A549 (cell line): ENCODE results near the gene TLK1. TPM values are rescaled to one million over a fixed set of nuclear protein-coding genes. Genes with fewer than 3 reads are reported as not detected.

ENCODE experiments used
- ATAC-seq, 2 experiments: fragments of 200-7000 bp in 1 of 2; fragments of >200 bp in 1 of 2; cut with Nextera tagmentation in 1 of 2; cut with Tn5 transposase in 1 of 2; 3 replicates each; pipeline versions ENCODE4 v1.8.0 to v1.9.1; 2018 to 2020; ENCODE audit warnings: mild to moderate bottlenecking in 1 of 2, moderate library complexity in 1 of 2
- CTCF ChIA-PET: fragments of 300-600 bp; sonication (Branson Sonifier 250); formaldehyde crosslinking; extraction: SDS; loops from one replicate; lab custom pipeline; 2021; ENCODE audit warnings: antibody characterized with exemption, inconsistent platforms; lab: Yijun Ruan, JAX
- POLR2A ChIA-PET: fragments of 350-600 bp; formaldehyde crosslinking; extraction: SDS; loops from one replicate; lab custom pipeline; 2021; ENCODE audit warnings: antibody characterized with exemption, inconsistent platforms; lab: Yijun Ruan, JAX
- DNase-seq, 2 experiments: peaks; one replicate each; pipeline versions ENCODE4 v3.0.0 to v3.0.0-alpha.2; 2011 to 2016; ENCODE audit warnings: low read depth in 1 of 2, low spot score in 1 of 2
- FAIRE-seq: peaks from 2 replicates; lab custom pipeline; 2011; peaks lifted over from hg19 to GRCh38; lab: Jason Lieb, UNC
- H3K27ac ChIP-seq, 2 experiments: fragments of >200 bp; sonication (Bioruptor Twin); formaldehyde crosslinking; 3 replicates each; pipeline ENCODE4 v1.5.1; 2016 to 2017
- H3K4me1 ChIP-seq: fragments of >200 bp; sonication (Bioruptor Twin); formaldehyde crosslinking; 3 replicates; pipeline ENCODE4 v1.6.1; 2016
- H3K4me2 ChIP-seq: fragments of >200 bp; sonication (Bioruptor Twin); formaldehyde crosslinking; 3 replicates; pipeline ENCODE4 v1.6.1; 2016
- H3K4me3 ChIP-seq: fragments of >200 bp; sonication (Bioruptor Twin); formaldehyde crosslinking; 3 replicates; pipeline ENCODE4 v1.5.1; 2016
- H3K9me3 ChIP-seq: fragments of >200 bp; sonication (Bioruptor Twin); formaldehyde crosslinking; 3 replicates; pipeline ENCODE4 v1.6.1; 2016
- BHLHE40 ChIP-seq: IDR thresholded peaks from 2 replicates; pipeline ENCODE4 v1.6.1; 2012; ENCODE audit warnings: low read depth, low read length, inconsistent platforms
- CTCF ChIP-seq: fragments of >200 bp; sonication (Bioruptor Twin); formaldehyde crosslinking; IDR thresholded peaks from 3 replicates; pipeline ENCODE4 v1.5.1; 2016
- E2F6 ChIP-seq: IDR thresholded peaks from 2 replicates; pipeline ENCODE4 v1.6.1; 2012; ENCODE audit warnings: low read depth, borderline replicate concordance
- EHMT2 ChIP-seq: fragments of 200-600 bp; sonication (generic); IDR thresholded peaks from 2 replicates; pipeline ENCODE4 v1.6.1; 2016; ENCODE audit warnings: antibody characterized with exemption, low read depth, mild to moderate bottlenecking, moderate library complexity
- EP300 ChIP-seq, 2 experiments: fragments of >200 bp; sonication (Bioruptor Twin); formaldehyde crosslinking; IDR thresholded peaks; 2 replicates in 1 of 2; 3 replicates in 1 of 2; pipeline ENCODE4 v1.6.1; 2016 to 2017
- FOSB ChIP-seq: fragments of 250-450 bp; sonication (Bioruptor Pico); IDR thresholded peaks from 2 replicates; pipeline ENCODE4 v1.5.0; 2020; ENCODE audit warnings: mild to moderate bottlenecking, moderate library complexity
- FOXS1 ChIP-seq: fragments of 250-450 bp; sonication (Bioruptor Pico); IDR thresholded peaks from 2 replicates; pipeline ENCODE4 v1.5.0; 2020; ENCODE audit warnings: mild to moderate bottlenecking, moderate library complexity
- GATA3 ChIP-seq: IDR thresholded peaks from 2 replicates; pipeline ENCODE4 v1.6.1; 2012; ENCODE audit warnings: borderline replicate concordance
- HEYL ChIP-seq: fragments of 250-450 bp; sonication (Bioruptor Pico); IDR thresholded peaks from 2 replicates; pipeline ENCODE4 v1.8.0; 2021; ENCODE audit warnings: mild to moderate bottlenecking, moderate library complexity
- HOXB13 ChIP-seq: fragments of 250-450 bp; sonication (Bioruptor Pico); IDR thresholded peaks from 2 replicates; pipeline ENCODE4 v1.5.0; 2020; ENCODE audit warnings: low read depth, mild to moderate bottlenecking, moderate library complexity
- KDM1A ChIP-seq: fragments of 200-600 bp; sonication (generic); IDR thresholded peaks from 2 replicates; pipeline ENCODE4 v1.6.1; 2016; ENCODE audit warnings: low read depth, mild to moderate bottlenecking
- KDM5A ChIP-seq: fragments of 200-600 bp; sonication (generic); IDR thresholded peaks from 2 replicates; pipeline ENCODE4 v1.6.1; 2016; ENCODE audit warnings: antibody characterized with exemption, mild to moderate bottlenecking
- MYC ChIP-seq: IDR thresholded peaks from 2 replicates; pipeline ENCODE4 v1.6.1; 2012; ENCODE audit warnings: mild to moderate bottlenecking, inconsistent platforms, low read length, improper control_type of control experiment, borderline replicate concordance
- NPAS2 ChIP-seq: fragments of 250-450 bp; sonication (Bioruptor Pico); IDR thresholded peaks from 2 replicates; pipeline ENCODE4 v1.8.0; 2022; ENCODE audit warnings: mild to moderate bottlenecking, moderate library complexity, borderline replicate concordance
- RARB ChIP-seq: fragments of 250-450 bp; sonication (Bioruptor Pico); IDR thresholded peaks from 2 replicates; pipeline ENCODE4 v1.8.0; 2021; ENCODE audit warnings: mild to moderate bottlenecking, moderate library complexity
- whole genome bisulfite sequencing: methylation state at CpG from one replicate; pipeline ENCODE4 v1.1.6; 2017; ENCODE audit errors: missing lambda C conversion rate; 5-methylcytosine and 5-hydroxymethylcytosine counted together
- polyA plus RNA-seq, 4 experiments: library from polyadenylated mRNA; depleted of rRNA in 3 of 4; stranded (reverse); fragments of >200 nt; fragmentation: RNase III in 1 of 4; extraction: RNeasy Plus Mini Kit Qiagen cat#74134 plus additional on column Dnase treatment in 1 of 4; gene quantifications; 2 replicates in 3 of 4; 3 replicates in 1 of 4; pipeline ENCODE4 v1.2.3, GENCODE V29; 2011 to 2017
- TF ChIP-seq, protein P1 (sequence below): fragments of 250-450 bp; sonication (Bioruptor Pico); IDR thresholded peaks from 2 replicates; pipeline ENCODE4 v1.5.0; 2020; ENCODE audit warnings: low read depth, mild to moderate bottlenecking, moderate library complexity
- TF ChIP-seq, protein P2 (sequence below): fragments of 150-350 bp; IDR thresholded peaks from 2 replicates; pipeline ENCODE4 v1.6.1; 2014; ENCODE audit warnings: low read depth, mild to moderate bottlenecking, low read length
- TF ChIP-seq, protein P3 (sequence below): fragments of 200-600 bp; sonication (generic); IDR thresholded peaks from 2 replicates; pipeline ENCODE4 v1.6.1; 2016; ENCODE audit warnings: antibody characterized with exemption, mild to moderate bottlenecking, moderate library complexity
- TF ChIP-seq, protein P4 (sequence below): fragments of >200 bp; sonication (Bioruptor Twin); formaldehyde crosslinking; IDR thresholded peaks from 2 replicates; pipeline ENCODE4 v1.6.1; 2016

TLK1 gene
- polyA plus RNA-seq, 2 of the 4 experiments (the other 2 are of a cell fraction), result 16.9 to 28.9 TPM

DNA sequence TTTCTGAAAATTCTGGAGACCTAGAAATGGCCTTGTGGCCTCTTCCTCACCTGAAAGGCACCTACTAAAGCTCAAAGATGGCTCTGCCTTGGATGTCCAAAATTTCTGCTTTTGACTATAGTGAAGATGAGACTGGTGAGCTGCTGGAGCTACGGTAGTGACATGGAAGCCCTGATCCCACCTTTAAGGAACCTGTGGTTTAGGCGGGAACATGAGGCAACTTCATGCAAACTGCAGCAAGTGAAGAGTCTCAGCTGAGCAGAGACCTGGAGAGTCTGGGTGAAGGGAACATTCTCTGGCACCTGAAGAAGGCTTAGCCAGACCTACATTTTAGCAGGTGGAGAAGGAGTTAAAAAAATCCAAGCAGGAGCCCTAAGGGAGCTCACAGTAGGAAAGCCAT lies 191.7 kb downstream of the TLK1 start:
- H3K9me3 ChIP-seq, result no peaks in the 10 kb centered on the region
- no peak for FAIRE-seq
- no peak overlapping the region for H3K27ac ChIP-seq
- WGBS, result 92% methylated on average over 2 of the region's 2 CpGs
- CTCF ChIA-PET, result interaction anchor here (0.8 to 1.2 kb wide), 2 partner anchors 40 to 465 kb away, joined by 3 read pairs; partner anchors contain the start of genes DCAF17 and METTL8
- H3K4me2 ChIP-seq, result no peak overlapping the region
- no peak overlapping the region for H3K4me3 ChIP-seq
- H3K4me1 ChIP-seq, result peaks cover 5% of the 10 kb centered on the region; the same call in 1 of the 3 replicates
- no peak for ATAC-seq
- TF ChIP-seq GATA3 (no peak), KDM5A (no peak), FOXS1 (CRISPR knock-in tag) (no peak), EP300 (IDR thresholded peaks at IDR 0.05) (no peak), E2F6 (no peak)
- TF ChIP-seq, protein P1, sequence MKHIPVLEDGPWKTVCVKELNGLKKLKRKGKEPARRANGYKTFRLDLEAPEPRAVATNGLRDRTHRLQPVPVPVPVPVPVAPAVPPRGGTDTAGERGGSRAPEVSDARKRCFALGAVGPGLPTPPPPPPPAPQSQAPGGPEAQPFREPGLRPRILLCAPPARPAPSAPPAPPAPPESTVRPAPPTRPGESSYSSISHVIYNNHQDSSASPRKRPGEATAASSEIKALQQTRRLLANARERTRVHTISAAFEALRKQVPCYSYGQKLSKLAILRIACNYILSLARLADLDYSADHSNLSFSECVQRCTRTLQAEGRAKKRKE (CRISPR knock-in tag), result no peak
- TF ChIP-seq, protein P2, sequence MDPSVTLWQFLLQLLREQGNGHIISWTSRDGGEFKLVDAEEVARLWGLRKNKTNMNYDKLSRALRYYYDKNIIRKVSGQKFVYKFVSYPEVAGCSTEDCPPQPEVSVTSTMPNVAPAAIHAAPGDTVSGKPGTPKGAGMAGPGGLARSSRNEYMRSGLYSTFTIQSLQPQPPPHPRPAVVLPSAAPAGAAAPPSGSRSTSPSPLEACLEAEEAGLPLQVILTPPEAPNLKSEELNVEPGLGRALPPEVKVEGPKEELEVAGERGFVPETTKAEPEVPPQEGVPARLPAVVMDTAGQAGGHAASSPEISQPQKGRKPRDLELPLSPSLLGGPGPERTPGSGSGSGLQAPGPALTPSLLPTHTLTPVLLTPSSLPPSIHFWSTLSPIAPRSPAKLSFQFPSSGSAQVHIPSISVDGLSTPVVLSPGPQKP, result no peak
- TF ChIP-seq, protein P3, sequence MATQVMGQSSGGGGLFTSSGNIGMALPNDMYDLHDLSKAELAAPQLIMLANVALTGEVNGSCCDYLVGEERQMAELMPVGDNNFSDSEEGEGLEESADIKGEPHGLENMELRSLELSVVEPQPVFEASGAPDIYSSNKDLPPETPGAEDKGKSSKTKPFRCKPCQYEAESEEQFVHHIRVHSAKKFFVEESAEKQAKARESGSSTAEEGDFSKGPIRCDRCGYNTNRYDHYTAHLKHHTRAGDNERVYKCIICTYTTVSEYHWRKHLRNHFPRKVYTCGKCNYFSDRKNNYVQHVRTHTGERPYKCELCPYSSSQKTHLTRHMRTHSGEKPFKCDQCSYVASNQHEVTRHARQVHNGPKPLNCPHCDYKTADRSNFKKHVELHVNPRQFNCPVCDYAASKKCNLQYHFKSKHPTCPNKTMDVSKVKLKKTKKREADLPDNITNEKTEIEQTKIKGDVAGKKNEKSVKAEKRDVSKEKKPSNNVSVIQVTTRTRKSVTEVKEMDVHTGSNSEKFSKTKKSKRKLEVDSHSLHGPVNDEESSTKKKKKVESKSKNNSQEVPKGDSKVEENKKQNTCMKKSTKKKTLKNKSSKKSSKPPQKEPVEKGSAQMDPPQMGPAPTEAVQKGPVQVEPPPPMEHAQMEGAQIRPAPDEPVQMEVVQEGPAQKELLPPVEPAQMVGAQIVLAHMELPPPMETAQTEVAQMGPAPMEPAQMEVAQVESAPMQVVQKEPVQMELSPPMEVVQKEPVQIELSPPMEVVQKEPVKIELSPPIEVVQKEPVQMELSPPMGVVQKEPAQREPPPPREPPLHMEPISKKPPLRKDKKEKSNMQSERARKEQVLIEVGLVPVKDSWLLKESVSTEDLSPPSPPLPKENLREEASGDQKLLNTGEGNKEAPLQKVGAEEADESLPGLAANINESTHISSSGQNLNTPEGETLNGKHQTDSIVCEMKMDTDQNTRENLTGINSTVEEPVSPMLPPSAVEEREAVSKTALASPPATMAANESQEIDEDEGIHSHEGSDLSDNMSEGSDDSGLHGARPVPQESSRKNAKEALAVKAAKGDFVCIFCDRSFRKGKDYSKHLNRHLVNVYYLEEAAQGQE, result no peak
- TF ChIP-seq, protein P4, sequence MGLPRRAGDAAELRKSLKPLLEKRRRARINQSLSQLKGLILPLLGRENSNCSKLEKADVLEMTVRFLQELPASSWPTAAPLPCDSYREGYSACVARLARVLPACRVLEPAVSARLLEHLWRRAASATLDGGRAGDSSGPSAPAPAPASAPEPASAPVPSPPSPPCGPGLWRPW, result no peak
- POLR2A ChIA-PET, result interaction anchor here (1.2 kb wide), 1 partner anchor 465 kb away, joined by 3 read pairs; the partner anchor contains the start of genes DCAF17 and METTL8
- no peak for DNase-seq

DNA sequence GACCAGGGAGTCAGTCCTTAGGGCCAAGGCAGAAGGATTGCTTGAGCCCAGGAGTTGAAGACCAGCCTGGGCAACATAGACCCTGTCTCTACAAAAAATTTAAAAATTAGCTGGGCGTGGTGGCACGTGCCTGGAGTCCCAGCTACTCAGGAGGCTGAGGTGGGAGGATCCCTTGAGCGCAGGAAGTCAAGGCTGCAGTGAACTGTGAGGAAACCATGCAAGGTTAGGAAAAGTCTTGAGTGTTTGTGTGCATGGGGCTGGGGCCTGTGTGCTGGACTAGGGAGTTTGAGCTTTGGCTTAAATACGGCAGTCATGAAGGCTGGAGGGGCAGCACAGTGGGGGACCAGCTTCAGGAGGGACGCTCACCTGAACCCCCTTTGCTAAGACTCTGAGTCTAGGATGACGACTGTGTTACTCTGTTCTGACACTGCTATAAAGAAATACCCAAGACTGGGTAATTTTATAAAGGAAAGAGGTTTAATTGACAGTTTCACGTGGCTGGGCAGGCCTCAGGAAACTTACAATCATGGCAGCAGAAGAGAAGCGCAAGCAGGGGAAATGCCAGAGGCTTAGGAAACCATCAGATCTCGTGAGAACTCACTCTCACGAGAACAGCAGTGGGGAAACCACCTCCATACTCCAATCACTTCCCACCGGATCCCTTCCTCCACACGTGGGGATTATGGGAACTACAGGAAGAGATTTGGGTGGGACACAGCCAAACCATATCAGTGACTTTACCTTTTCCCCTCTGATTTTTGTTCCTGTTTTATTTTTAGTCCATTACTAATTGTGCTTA lies 192.3 kb downstream of the TLK1 start:
- no peaks in the 10 kb centered on the region for H3K9me3 ChIP-seq
- no peak overlapping the region for H3K4me2 ChIP-seq
- no peak overlapping the region for H3K4me3 ChIP-seq
- TF ChIP-seq NPAS2, result no peak
- TF ChIP-seq HEYL (CRISPR knock-in tag), result no peak
- TF ChIP-seq KDM1A, result no peak
- 0 out of 3 replicates have a peak, but pooled peaks cover 3% of the 10 kb centered on the region for H3K4me1 ChIP-seq
- WGBS, result 88% methylated on average over 12 of the region's 12 CpGs
- FAIRE-seq (no peak), ATAC-seq (no peak), DNase-seq (no peak)
- ChIA-PET POLR2A (interaction anchor here (1.2 kb wide), 1 partner anchor 466 kb away, joined by 3 read pairs; the partner anchor contains the start of genes DCAF17 and METTL8), CTCF (interaction anchor here (1.0 to 2.4 kb wide), 3 partner anchors 12 to 466 kb away, joined by 3 to 13 read pairs (median 3); partner anchors contain the start of genes DCAF17 and METTL8)
- H3K27ac ChIP-seq, result no peak overlapping the region

DNA sequence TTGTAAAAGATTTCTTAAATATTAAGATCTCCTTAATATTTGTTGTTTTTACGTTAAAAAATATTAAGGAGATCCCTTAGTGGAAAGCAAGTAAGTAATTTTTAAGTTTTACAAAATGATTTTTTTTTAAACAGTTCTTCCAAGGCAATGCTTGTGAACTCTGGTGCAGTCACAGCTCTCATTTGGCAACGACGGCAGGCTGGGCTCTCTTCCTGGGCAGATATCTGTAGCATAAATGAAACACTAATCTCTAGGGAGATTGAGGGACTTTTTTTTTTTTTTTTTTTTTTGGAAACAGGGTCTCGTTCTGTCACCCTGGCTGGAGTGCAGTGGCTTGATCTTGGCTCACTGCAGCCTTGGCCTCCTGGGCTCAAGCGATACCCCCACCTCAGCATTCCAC lies 193.1 kb downstream of the TLK1 start:
- no peak for FAIRE-seq
- no peaks in the 10 kb centered on the region for H3K9me3 ChIP-seq
- no peak overlapping the region for H3K27ac ChIP-seq
- POLR2A ChIA-PET, result no interaction called here
- no peak for ATAC-seq
- no peak overlapping the region for H3K4me2 ChIP-seq
- H3K4me3 ChIP-seq, result no peak overlapping the region
- no peak for DNase-seq
- no peaks in the 10 kb centered on the region for H3K4me1 ChIP-seq
- TF ChIP-seq FOXS1 (CRISPR knock-in tag) (no peak), EP300 (IDR thresholded peaks at IDR 0.05) (no peak), FOSB (CRISPR knock-in tag) (no peak), EHMT2 (no peak), BHLHE40 (no peak), CTCF (no peak), MYC (no peak), HOXB13 (CRISPR knock-in tag) (no peak), RARB (CRISPR knock-in tag) (no peak)
- TF ChIP-seq, protein P1 (CRISPR knock-in tag), result no peak
- 91% methylated on average over 5 of the region's 5 CpGs for WGBS
- CTCF ChIA-PET, result interaction anchor here (0.6 to 2.4 kb wide), 2 partner anchors 11 to 743 kb away, joined by 3 to 13 read pairs; no protein-coding TSS in a partner anchor
